GM21360 (cell line): ENCODE data around the gene DECR2.

Experiments used
- ATAC-seq: cut with Tn5 transposase; IDR thresholded peaks from one replicate; pipeline ENCODE4 v1.9.1; 2021; ENCODE audit warnings: mild to moderate bottlenecking, moderate library complexity; ENCODE audit not compliant: unreplicated experiment

DECR2 gene

GRCh38 chr16:364595-365491, 36.8 kb upstream of the DECR2 start:
- ATAC-seq, result no peak

DNA sequence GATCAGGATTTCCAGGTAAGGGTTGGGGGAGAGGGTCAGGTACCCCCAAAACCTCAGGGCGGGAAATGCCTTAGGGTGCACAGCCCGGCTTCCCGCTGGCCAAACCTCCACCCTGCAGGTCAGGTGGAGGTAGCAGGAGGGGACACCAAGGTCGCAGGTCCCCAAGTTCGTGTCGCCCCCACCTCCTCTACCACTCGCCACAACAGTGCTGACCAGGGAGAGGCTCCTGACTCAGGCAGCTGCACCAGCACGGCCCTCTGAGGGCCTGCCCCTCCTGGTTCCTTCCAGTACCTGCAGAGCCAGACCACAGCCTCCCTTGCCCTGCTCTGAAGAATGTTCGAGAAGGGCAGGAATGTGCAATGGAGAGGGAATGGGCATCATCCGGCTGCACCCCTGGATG, 35.2 kb upstream of the DECR2 start:
- no peak for ATAC-seq

- ATAC-seq, result no peak
Observed at GRCh38 chr16:367333-367903, 34.3 kb upstream of the DECR2 start.

GRCh38 chr16:368388-369158, 33.1 kb upstream of the DECR2 start:
- no peak for ATAC-seq

GRCh38 chr16:369275-369865, 32.3 kb upstream of the DECR2 start:
- no peak for ATAC-seq

DNA sequence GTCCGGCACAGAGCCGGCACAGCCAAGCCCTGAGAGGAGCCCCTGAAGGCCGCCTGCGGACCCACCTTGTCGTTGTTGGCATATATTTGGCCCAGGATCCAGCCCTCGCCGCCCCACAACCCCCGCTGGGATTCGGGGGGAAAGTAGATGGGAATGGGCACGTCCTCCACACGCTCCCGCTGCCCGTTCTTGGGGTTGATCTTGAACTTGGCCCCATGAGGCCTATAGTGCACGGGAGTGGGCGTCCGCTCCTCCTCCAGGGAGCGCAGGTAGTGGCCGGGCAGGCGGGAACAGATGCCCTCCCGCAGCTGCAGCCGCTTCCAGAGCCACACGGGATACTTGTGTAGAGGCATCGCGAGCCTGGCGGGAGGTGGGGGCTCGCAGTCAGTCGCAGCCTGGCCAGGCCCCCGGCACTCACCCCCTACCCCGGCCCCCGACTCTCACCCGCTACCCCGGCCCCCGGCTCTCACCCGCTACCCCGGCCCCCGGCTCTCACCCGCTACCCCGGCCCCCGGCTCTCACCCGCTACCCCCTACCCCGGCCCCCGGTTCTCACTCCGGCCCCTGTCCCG, 31.7 kb upstream of the DECR2 start:
- ATAC-seq, result no peak

DNA sequence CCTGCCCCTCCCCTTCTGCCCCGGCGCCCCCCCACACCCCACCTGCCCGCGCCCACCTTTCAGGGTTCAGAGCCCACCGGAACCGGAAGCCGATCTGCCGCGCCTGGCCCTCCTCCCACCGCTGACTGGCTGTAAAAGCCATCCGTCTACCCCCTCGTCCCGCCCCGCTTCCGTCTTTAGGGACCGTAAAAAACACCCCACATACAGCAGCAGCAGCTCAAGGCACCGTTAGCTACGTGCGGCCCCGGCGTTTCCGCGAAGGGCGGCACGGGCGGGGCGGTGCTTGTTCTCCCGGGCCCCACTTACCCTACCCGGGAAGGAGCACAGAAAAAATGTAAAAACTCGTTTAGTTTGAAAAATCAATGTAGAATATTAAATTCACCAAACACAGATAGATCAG, 31.2 kb upstream of the DECR2 start, which contains the start of gene MRPL28:
Gene MRPL28, minus strand, starts transcription at position 96 of the 400 bp plus-strand sequence. CDS start 320 bp downstream, outside the sequence.
- no peak for ATAC-seq

DNA sequence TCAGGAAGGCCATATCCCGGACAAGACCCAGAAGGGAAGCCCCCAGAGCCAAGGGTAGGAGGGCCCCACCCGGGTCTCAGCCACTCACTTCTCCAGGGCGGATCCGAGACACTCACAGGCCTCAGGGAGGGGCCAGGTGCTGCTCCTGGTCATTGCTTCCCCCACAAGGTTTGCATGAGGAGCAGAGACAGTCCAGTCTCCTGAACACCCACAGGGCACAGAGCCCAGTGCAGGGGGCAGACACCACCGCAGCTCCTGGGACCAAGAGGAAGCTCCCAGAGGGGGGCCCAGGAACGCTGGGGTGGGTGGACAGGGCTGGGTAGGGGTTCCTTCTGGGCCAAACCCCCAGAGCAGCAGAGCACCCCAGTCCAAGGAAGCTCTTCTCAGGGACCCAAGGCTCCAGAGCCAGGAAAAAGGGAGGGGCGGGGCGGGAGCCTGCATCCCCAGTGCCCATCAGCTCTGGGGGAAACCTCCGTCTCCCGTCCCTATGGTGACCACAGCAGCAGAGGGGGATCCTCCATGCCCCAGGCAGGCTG, 30.6 kb upstream of the DECR2 start:
- ATAC-seq, result no peak

GRCh38 chr16:371515-372301, 30.0 kb upstream of the DECR2 start:
- ATAC-seq, result no peak

GRCh38 chr16:372302-372983, 29.2 kb upstream of the DECR2 start:
- no peak for ATAC-seq

DNA sequence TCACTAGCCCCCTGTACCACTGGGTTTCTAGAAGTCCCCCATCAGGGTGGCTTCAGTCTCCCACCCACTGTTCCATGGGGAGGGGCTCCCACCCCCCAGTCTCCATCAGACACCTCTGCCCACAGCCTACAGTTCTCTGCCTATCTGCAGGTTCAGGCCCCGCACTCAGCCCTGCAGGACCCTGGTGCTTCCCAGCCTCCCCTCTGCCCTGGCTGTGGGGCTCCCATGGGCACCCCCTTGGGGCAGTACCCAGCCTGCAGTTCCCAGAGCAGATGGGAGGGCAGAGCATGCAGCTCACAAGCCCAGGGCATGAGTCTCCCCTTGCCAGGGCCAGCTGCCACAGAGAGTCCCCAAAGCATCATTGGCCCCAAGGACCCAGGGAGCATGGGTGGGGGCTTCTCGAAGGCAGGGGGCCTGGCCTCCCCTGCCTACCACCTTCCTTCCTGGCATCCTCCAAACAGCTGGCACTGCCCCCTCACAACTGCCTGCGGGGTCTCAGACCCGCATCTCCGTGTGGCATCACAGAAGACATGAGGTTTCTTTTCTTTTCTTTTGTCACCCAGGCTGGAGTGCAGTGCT, 28.6 kb upstream of the DECR2 start:
- ATAC-seq, result no peak

- ATAC-seq, result no peak
Observed at GRCh38 chr16:373848-374615, 27.7 kb upstream of the DECR2 start.

DNA sequence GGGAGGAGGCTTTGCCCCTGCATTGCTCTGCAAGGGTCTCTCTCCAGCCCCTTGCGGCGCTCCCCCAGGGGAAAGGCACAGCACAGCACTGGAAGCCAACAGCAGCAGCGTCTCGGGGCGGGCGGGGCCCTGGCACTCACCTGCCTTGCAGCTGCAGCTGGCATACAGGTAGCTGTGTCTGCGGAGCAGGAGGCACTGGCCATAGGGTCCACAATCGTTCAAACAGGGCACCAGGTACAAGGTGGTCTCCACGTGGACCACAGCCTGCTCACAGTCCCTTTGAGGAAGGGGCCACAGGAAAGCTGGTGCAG, 27.1 kb upstream of the DECR2 start:
- no peak for ATAC-seq

GRCh38 chr16:375212-375611, 26.5 kb upstream of the DECR2 start:
- ATAC-seq, result no peak

GRCh38 chr16:375927-376816, 25.5 kb upstream of the DECR2 start:
- no peak for ATAC-seq

DNA sequence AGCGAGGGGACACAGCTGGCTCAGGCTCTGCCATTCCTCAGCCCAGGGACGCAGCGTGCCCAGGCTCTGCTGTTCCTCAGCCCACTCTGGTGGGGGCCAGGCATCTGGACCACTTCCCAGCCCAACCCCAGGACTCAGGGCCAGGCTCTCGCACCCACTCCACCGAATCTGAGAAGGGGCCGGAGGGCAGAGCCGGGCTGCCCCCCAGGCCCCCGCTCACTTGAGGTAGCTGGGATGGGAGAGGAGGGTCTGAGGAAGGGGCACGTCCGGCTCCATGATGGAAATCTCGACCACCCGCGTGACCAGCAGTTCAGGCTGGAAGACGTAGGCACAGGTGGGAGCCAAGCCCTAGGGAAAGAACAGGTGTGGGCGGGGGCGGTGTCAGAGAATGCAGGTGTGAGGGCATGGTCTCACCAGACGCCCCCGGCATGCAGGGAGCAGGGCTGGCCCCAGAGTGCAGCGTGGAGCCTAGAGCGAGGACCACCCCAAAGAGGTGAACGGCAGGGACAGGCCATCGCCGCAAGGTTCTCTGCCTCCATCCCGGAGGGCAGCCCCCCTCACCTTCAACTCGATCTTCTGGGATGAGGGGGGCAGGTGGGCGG, 24.8 kb upstream of the DECR2 start:
- no peak for ATAC-seq

GRCh38 chr16:377419-377951, 24.2 kb upstream of the DECR2 start:
- ATAC-seq, result no peak
